KOPT-K1 (cell line): ENCODE data around the gene EPG5.

Experiments
- H3K27ac ChIP-seq: fragments of 200-600 bp; sonication (generic); 2 replicates; pipeline ENCODE4 v1.5.1; 2016; ENCODE audit warnings: antibody characterized with exemption, mild to moderate bottlenecking, low read depth, low read length; ENCODE audit not compliant: poor library complexity, severe bottlenecking
- H3K36me3 ChIP-seq: fragments of 200-600 bp; sonication (generic); 2 replicates; pipeline ENCODE4 v1.5.1; 2017; ENCODE audit warnings: antibody characterized with exemption, mild to moderate bottlenecking, low read length, moderate library complexity; ENCODE audit not compliant: insufficient read depth
- H3K9me3 ChIP-seq: fragments of 200-600 bp; sonication (generic); 2 replicates; pipeline ENCODE4 v1.5.1; 2017; ENCODE audit warnings: antibody characterized with exemption, low read length, mild to moderate bottlenecking; ENCODE audit not compliant: insufficient read depth, poor library complexity, severe bottlenecking

EPG5 gene, protein sequence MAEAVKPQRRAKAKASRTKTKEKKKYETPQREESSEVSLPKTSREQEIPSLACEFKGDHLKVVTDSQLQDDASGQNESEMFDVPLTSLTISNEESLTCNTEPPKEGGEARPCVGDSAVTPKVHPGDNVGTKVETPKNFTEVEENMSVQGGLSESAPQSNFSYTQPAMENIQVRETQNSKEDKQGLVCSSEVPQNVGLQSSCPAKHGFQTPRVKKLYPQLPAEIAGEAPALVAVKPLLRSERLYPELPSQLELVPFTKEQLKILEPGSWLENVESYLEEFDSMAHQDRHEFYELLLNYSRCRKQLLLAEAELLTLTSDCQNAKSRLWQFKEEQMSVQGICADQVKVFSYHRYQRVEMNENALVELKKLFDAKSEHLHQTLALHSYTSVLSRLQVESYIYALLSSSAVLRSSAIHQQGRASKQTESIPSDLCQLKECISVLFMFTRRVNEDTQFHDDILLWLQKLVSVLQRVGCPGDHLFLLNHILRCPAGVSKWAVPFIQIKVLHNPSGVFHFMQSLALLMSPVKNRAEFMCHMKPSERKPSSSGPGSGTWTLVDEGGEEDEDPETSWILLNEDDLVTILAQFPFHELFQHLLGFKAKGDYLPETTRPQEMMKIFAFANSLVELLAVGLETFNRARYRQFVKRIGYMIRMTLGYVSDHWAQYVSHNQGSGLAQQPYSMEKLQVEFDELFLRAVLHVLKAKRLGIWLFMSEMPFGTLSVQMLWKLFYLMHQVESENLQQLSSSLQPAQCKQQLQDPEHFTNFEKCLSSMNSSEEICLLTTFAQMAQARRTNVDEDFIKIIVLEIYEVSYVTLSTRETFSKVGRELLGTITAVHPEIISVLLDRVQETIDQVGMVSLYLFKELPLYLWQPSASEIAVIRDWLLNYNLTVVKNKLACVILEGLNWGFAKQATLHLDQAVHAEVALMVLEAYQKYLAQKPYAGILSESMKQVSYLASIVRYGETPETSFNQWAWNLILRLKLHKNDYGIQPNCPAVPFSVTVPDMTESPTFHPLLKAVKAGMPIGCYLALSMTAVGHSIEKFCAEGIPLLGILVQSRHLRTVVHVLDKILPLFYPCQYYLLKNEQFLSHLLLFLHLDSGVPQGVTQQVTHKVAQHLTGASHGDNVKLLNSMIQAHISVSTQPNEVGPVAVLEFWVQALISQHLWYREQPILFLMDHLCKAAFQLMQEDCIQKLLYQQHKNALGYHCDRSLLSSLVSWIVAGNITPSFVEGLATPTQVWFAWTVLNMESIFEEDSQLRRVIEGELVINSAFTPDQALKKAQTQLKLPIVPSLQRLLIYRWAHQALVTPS (N-terminal part only)

DNA sequence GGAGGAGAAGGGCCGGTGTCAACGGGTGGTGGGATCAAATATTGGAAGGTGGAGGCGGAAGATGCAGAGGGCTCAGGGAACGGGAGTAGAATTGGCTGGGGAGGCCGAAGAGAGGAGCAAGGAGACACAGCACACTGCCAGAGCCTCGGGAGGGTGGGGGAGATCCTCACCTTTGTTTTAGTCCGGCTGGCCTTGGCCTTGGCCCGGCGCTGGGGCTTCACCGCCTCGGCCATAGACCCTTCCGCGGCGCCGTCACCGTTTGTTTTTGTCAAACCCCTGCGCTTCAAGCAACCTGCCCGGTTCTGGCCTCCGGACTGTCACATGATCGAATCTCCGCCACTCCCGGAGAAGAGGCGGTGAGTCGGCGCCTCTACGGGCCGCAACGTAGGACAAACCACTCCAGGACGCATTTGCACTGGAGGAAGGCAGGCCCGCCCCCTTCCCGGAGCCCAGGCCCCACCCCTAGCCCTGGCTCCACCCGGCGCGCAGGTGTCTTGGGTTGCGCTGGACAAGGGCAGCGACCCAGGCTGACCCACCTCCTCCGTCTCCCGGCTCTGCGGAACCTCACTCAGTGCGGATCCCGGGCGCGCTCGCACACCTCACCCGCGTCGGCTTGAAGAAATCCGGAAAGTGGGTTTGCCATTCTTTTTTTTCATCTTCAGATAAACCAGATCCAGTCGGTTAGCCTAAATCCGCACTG, at the start of gene EPG5:
Gene EPG5 (minus strand): TSS at position 323 of the 700 bp plus-strand sequence. CDS start 90 bp downstream, at position 233.
- H3K36me3 ChIP-seq, result no peaks in the 10 kb centered on the region
- no peaks in the 10 kb centered on the region for H3K9me3 ChIP-seq
- peak within 1 kb of the TSS; percentile 67 for H3K27ac ChIP-seq

DNA sequence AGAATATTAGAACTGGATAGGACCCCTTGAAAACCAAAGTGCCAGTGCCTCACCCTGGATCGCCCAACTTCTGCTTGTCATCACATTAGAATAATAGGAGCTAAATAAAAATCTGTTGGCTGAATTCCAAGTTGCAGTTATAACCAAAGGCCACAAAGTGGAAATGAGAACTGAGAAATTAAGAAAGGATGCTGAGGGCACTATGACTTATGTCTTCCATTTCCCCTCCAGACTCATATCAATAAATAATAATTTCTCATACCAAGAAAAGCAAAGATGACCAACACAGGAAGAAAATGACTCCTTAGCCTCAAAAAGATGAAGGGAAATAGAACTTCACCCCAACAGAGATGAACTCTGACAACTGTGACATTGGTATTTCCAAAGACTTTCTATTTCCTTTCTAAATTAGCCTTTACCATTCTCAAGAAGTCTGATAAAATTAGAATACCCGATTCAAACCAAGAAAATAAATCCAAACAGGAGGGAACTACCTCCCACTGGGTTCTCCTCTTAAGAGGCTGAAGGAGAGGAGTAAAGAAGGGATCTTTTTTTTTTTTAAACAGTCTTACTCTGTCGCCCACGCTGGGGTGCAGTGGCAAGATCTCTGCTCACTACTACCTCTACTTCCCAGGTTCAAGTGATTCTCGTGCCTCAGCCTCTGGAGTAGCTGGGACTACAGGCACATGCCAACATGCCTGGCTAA, 46.5 kb upstream of the EPG5 start:
- Histone ChIP-seq H3K27ac (no peak overlapping the region), H3K36me3 (no peaks in the 10 kb centered on the region), H3K9me3 (no peaks in the 10 kb centered on the region)

DNA sequence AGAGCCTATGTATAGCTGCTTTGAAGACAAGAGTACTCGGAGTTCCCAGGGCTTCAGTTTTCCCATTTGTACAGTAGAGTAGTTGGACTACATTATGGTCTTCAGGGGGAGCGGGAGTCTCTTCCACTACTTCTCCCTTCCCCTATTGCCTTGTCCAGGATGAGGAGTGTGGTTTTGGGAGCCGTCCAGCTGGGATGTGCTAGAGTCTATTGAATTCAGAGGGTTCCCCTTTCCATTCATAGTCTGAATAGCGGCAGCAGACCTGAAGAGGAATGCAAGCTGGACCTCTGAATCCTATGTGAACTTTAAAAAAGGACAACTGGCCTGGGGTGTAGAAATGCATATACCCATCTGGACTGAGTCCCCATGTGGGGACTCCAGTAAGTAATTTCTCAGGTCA, 43.5 kb upstream of the EPG5 start:
- H3K27ac ChIP-seq, result no peak overlapping the region
- no peaks in the 10 kb centered on the region for H3K36me3 ChIP-seq
- no peaks in the 10 kb centered on the region for H3K9me3 ChIP-seq

DNA sequence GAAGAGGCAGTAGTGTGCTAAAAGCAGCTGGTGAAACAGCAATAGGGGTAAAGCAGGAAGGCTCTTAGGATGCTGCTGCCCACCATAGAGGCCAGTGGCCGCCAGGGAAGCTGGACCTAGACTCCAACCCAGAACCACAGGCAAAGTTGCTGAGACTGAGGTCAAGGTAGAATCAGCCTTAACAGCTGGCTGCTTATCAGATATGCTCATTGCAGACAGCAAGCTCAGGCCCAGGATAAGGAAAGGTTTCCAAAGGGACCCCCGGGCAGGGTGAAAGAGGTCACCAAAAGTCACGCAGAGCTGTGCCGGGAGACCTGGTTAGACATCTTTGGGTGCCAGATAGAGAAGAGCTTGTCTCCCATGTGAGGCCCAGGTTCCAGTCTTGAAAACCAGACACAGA, 42.9 kb upstream of the EPG5 start:
- Histone ChIP-seq H3K27ac (no peak overlapping the region), H3K36me3 (no peaks in the 10 kb centered on the region), H3K9me3 (no peaks in the 10 kb centered on the region)

DNA sequence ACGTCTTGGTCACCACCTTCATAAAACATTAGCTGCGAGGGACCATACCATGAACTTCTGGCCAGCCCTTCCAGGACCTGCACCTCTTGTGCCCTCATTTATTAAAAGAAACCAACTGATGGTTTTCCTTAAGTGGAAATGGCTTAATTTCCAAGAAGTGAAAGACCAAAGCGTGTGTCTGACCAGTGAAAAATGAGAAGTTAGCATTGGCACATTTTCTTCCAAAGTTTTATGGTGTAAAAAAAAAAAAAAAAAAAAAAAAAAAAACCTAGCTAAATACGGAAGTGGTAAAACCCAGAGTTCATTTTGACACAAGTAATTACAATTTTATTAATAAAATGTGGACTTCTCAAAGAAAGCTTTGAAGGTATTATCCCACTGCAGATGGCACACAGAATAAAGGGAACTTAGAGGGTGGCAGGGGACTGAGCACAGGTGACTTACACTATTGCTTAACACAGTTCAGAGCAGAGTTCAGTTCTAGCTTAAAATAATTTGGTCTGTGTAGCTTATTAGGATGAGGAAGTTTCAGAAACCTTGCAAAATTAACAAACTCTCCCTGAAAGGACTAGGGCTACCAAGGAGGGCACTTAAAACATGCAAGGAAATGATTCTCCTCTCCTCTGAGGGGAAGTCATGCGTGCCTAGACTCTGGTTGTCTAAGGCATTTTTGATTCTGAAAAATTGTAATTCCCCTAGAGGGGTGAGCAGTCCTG, 42.2 kb upstream of the EPG5 start:
- Histone ChIP-seq H3K9me3 (no peaks in the 10 kb centered on the region), H3K36me3 (no peaks in the 10 kb centered on the region), H3K27ac (no peak overlapping the region)

DNA sequence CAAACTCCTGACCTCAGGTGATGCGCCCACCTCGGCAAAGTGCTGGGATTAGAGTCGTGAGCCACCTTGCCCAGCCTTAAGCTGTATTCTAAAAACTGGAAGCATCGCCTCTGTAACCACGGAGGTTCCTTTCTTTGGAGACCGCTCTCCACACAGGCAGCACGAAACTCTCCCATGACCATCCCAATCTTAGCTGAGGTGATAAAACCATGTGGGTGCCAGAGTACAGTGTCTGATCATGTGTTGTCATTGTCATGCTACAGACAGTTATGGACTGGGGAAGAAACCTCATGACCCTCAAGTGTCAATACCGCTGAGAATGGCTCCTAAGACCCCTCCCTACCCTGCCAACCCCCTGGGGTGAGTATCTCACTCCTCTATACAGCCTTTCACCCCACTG, 41.4 kb upstream of the EPG5 start:
- H3K9me3 ChIP-seq, result no peaks in the 10 kb centered on the region
- no peak overlapping the region for H3K27ac ChIP-seq
- no peaks in the 10 kb centered on the region for H3K36me3 ChIP-seq

DNA sequence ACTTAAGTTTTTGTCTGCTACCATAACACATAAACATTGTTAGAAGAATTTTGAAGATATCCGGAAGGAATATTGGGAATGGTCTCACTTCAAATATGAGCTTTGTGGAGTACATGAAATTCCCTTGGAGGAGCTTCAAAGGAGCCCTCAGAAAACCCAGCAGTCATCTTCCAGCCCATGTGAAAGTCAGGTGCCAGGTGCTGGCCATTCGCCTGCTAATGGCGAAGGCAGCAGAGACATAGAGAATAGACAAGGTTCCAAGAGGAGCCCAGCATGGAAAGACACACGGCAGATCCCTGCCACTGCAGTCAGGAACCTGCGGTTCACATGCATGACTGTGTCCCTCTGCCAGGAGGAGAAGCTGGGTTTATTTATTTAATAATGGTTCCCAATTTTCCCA, 40.0 kb upstream of the EPG5 start:
- Histone ChIP-seq H3K9me3 (peaks cover 9% of the 10 kb centered on the region), H3K36me3 (no peaks in the 10 kb centered on the region), H3K27ac (no peak overlapping the region)

DNA sequence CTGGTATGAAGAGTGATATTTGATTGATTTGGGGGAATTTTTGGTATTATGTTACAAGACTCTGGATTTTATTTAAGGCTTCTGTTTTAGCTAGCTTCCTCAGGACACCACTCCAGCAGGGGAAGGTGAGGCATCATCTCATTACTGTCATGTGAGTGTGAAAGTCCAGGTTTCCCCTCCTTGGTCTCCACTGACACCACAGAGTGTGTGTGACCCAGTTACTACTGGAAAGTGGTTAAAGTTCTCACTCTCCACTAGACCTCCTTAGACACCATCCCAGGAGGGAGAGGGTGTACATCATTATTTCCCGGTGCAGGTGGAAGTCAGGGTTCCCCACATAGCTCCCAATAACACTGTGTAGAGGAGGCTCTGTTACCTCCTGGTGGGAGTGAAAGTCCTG, 35.8 kb upstream of the EPG5 start:
- H3K27ac ChIP-seq, result no peak overlapping the region

DNA sequence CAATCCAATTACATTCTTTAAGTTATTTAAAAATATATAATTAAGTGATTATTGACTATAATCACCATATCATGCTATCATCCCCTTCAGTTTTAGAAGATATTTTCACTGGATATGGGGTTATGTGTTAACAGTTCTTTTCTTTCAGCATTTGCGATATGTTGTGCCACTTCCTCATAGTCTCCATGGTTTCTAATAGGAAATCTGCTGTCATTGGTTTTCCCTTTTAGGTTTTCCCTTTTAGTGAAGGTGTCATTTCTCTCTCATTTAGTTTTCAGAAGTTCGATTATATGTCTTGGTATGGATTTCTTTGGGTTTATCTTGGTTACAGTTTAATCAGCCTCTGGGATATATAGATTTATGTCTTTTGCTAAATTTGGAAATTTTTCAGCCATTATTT, 34.8 kb upstream of the EPG5 start:
- no peak overlapping the region for H3K27ac ChIP-seq
- no peaks in the 10 kb centered on the region for H3K36me3 ChIP-seq
- H3K9me3 ChIP-seq, result peaks cover 14% of the 10 kb centered on the region

More for the DNA sequence above, 35.8 kb upstream of the EPG5 start:
- H3K36me3 ChIP-seq, result no peaks in the 10 kb centered on the region
- peaks cover 14% of the 10 kb centered on the region for H3K9me3 ChIP-seq

DNA sequence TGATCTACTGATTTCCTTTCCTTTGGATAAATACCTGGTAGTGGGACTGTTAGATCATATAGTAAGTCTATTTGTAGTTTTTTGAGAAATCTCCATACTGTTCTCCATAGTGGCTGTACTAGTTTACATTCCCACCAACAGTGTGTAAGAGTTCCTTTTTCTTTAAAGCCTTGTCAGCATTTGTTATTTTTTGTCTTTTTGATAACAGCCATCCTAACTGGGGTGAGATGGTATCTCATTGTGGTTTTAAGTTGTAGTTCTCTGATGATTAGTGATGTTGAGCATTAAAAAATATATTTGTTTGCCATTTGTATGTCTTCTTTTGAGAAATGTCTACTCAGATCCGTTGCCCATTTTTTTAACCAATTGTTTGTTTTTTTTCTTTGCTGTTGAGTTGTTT, 33.9 kb upstream of the EPG5 start:
- peak overlapping the region; percentile 88 for H3K27ac ChIP-seq

DNA sequence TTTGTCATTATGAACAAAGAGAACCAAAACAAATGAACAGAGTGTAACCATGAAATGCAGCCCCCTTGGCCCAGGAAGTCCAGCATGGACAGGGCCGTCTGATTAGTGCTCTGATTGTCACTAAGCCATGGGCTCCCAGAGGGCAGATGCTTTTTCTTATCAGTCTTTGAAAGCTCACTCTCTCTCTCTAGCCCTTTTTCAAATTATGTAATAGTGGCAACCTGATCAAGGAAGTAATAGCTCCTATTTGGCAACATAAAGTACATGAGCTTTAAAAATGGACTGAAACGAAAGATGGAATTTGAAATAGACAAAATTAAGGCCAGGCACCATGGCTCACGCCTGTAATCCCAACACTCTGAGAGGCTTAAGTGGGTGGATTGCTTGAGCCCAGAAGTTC, 32.4 kb upstream of the EPG5 start:
- H3K36me3 ChIP-seq, result no peaks in the 10 kb centered on the region
- H3K9me3 ChIP-seq, result peaks cover 14% of the 10 kb centered on the region
- H3K27ac ChIP-seq, result peak overlapping the region; percentile 88

More for the DNA sequence above, 33.9 kb upstream of the EPG5 start:
- Histone ChIP-seq H3K9me3 (peaks cover 14% of the 10 kb centered on the region), H3K36me3 (no peaks in the 10 kb centered on the region)

DNA sequence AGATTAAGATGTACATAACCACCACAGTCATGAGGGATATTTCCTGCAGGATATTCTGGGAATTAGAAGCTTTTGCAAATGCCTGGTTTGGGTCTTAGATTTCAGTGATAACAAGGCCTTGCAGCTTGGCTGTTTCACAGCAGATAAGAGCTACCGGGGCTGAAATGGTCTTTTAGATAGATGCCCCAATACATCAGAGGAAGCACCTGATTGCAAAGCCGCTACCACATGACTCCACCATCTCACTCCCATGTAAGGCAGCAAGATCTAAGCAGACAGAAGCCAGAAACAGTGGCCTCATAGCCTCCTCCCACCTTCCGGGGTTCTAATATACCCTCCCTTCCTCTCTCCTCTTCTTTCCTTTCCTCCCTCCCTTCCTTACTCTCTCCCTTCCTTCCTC, 31.1 kb upstream of the EPG5 start:
- H3K36me3 ChIP-seq, result no peaks in the 10 kb centered on the region
- peaks cover 14% of the 10 kb centered on the region for H3K9me3 ChIP-seq
- H3K27ac ChIP-seq, result peak overlapping the region; percentile 88

DNA sequence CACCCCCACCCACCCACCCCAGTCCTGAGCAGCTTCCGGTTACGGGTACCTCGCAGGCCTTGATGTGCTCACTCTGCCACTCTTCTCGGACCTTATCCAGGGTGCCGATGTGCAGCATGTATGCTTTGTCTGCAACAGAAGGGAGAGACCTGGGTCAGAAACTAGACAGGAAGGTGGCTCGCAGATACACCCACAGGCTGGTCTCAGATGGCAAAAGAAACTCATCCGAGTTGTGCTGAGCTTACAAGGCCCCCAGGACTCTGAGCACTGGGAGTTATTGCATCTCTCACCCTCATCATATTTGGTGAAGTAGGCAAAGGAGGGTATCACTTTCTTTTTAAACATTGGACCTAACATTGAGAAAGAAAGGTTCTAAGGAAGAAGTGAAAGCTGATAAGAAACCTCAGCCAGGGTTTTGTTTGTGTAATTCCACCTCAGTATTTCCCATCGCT, 30.6 kb upstream of the EPG5 start:
- Histone ChIP-seq H3K36me3 (no peaks in the 10 kb centered on the region), H3K27ac (peak overlapping the region; percentile 88), H3K9me3 (peaks cover 9% of the 10 kb centered on the region)
